Middle frontal gyrus (tissue), 1 donor: ENCODE results near the gene METTL6.
"Not testable (repeated sequence)": the region's sequence is repeated elsewhere in the genome, so short reads cannot be mapped to it uniquely, and the experiment has no call there.

ENCODE experiments used
- DNase-seq: peaks from one replicate; pipeline ENCODE4 v3.0.0-alpha.2; 2015; ENCODE audit warnings: low spot score; ENCODE audit errors: extremely low spot score

Gene METTL6

DNA sequence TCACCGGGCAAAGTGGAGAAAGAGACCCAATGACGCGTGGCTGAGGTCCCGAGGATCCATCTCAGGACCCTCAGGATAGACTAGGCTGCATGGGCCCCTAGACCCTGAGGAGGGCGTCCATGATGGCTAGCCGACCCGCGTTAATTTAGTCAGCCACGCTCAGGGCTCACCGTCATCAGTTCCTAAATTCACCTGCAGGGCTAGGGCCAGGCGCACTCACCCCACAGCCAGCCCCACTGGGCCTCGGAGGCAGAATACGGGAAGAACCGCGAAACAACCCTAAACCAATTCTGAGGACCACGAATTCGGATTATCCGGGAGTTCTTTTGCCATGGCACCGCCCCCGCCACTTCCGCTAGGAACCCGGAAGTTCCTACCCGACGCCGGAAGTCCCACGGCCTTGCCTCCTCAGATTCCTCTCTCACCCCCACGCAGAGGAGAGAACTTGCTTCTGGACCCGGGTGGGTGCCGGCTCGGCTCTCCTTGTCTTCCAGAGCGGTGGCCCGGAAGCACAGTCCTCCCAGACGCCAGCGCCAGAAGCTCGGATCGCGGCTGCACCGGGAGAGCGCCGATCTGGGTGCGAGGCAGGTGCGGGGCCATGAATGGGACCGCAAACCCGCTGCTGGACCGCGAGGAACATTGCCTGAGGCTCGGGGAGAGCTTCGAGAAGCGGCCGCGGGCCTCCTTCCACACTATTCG is at the start of gene METTL6, which contains the start of gene EAF1:
TSS of gene METTL6 (minus strand) at position 363 of the 699 bp plus-strand sequence. CDS start 1,033 bp downstream, outside the sequence.
TSS of gene EAF1 (plus strand) at position 417 of the 699 bp plus-strand sequence. CDS start at position 599, 182 bp downstream.
- peak; percentile 83 for DNase-seq

DNA sequence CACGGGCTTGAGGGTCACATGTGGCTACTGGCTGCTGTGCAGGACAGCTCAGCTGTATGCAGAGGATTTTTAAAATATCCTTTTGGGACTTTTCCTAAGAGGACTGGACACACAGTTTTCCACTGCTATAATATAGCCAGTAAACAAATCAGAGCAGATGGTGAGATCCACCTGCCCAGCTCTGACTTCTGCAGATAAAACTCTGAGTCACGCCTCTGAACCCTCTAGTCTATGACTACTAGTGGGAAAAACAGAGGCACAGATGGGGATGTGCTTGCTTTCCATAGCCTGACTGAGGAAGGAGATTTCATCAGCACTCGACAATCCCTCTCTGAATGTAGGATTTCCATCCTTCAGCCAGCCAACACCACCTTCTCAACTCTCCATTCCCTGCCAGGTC is 49.0 kb upstream of the METTL6 start:
- DNase-seq: no peak

DNA sequence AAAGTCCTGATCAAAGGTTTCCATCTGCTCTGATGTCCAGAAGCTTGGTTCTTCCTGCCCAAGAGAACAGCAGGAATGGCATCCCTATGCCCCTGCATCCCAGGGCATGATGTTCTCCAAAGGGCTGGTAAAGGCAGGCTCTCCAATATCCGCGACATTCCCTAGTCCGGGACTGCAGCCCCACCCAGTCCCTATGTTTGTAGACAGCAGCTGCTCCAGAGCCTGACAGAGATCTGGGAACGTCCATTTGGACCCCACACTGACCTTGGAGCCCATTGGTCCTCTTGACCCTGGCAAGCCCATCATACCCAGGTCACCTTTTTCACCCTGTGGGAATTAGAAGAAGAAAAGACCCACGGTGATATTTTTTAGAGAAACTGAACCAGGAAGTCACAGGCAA is 47.8 kb upstream of the METTL6 start:
- no peak for DNase-seq

GRCh38 chr3:15471861-15472260 is 44.5 kb upstream of the METTL6 start:
- DNase-seq: no peak

DNA sequence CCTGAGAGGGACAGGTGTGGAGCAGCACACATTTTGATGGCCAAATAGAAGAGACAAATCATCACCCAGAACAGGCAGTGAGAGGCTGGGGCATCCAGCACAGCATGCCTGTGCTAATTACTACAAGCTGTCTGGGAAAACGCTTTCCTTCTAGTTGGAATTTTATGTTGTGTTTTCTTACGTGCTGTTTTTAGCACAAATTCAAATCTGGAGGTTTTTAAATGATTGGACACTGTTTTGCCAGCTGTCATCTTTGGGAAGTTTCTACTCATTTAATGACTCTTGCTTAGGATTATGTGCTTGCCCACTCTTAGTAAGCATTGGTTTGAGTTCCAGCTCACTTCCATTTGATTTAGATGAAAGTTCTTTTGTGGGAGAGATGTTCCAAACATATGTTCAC is 43.5 kb upstream of the METTL6 start:
- no peak for DNase-seq

DNA sequence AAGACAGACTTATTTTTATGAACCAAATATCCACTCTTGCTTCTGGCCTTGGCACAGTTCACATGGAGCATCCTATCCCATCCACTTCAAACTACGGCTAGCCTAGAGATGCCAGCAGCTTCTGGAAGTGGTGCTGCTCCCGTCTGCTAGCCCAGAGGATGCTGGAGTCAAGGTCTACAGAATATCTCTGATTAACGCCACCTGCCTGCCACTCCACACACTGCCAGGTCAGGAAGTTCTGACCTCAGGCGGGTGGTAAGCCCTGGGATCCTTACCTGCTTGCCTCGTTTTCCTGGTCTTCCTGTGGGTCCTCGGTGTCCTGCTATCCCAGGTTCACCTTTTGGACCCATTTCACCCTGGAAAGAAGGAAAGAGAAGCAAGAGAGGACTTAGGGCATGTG is 42.9 kb upstream of the METTL6 start:
- DNase-seq: no peak

DNA sequence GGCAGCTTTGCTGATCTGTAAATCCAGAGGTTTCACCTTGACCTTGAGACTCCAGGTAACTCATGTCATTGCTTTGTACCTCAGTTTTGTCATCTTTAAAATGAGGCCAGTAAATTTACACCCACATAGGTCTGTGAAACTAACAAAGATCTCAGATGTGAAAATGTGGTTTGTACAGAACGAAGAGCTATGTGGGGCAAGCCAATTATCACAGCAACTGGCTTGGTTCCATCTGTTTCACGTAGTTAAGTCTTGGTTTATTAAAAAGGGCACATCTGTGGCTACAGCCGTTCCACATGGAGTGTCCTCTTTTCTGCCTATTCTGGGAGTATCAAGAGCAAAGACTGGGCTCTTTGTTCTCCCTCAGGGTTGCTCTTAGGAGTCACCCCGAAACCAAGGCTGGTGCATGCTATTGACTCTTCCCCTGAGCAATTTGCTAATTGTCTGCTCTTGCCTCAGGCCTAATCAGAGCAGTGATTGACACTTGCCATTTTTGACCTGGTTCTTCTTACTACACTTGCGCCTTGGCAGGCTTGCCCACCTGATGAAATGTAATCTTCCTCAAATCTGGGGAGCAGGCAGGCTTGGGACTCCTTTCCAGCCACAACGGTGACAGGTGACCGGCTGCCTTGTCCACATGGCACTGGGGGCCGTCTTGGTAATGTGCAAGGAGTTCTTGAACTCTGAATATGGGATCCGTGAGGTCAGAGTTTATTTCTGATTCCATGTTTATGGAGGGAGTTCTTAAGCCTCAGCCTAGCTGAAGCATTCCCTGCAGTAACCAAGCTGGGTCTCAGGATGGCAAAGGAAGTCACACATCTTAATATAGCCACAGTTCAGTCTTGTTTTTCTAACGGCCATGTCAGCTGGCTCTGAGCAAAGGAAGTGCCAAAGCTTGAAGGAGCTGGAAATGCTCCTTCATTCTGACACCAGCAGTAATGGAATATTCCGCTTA is 40.2 kb upstream of the METTL6 start:
- DNase-seq: no peak

GRCh38 chr3:15465876-15466585 is 38.7 kb upstream of the METTL6 start:
- no peak for DNase-seq

DNA sequence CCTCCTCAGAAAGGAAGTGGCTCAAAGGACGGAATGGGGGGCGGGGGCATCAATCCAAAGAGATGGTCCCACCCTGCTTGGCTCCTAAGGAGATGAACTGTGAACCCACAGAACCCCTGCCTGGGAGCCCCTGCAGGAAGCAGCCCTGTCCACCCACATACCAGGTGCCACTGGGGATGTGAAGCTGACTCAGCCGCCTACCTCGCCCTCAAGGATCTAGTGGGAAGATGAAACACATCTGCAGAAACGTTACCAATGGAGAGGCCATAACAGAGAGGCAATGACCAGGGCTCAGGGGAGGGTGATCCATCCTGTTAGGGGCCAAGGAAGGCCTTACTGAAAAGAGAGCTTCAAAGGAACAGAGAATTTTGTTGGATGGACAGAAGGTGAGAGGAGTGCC is 35.1 kb upstream of the METTL6 start:
- no peak for DNase-seq

GRCh38 chr3:15460891-15461531 is 33.7 kb upstream of the METTL6 start:
- no peak for DNase-seq

- no peak for DNase-seq
These were observed 31.0 kb upstream of the METTL6 start for GRCh38 chr3:15458212-15458780.

GRCh38 chr3:15456915-15457314 is 29.6 kb upstream of the METTL6 start:
- not testable (repeated sequence) for DNase-seq

- no peak for DNase-seq
These were observed 29.0 kb upstream of the METTL6 start for GRCh38 chr3:15456321-15456720.

GRCh38 chr3:15455756-15456155 is 28.4 kb upstream of the METTL6 start:
- no peak for DNase-seq

- no peak for DNase-seq
These were observed 27.6 kb upstream of the METTL6 start for GRCh38 chr3:15454965-15455364.

- no peak for DNase-seq
These were observed 26.8 kb upstream of the METTL6 start for GRCh38 chr3:15453991-15454625.

- no peak for DNase-seq
These were observed 26.2 kb upstream of the METTL6 start for GRCh38 chr3:15453501-15453900.

- no peak for DNase-seq
These were observed 25.6 kb upstream of the METTL6 start for GRCh38 chr3:15452961-15453360.

DNA sequence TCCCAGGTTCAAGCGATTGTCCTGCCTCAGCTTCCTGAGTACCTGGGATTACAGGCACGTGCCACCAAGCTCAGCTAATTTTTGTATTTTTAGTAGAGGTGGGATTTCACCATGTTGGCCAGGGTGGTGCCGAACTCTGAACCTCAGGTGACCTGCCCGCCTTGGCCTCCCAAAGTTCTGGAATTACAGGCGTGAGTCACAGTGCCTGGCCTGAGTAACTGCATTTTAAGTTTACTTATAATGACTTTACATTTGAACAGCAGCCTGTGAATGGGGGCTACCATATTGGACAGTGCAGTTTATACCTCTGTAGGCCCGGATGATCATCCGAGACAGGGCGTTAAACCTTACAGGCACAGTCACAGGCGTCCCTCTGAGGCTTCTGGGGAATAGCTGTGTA is 24.8 kb upstream of the METTL6 start:
- no peak for DNase-seq
